IPS-18a (cell line): ENCODE measurements around the gene PDZD2.

Experiments used
- H3K27ac ChIP-seq: one replicate; pipeline ENCODE4 v1.5.1; 2013; ENCODE audit warnings: low read length
- H3K27me3 ChIP-seq: one replicate; pipeline ENCODE4 v1.6.1; 2013; ENCODE audit warnings: mild to moderate bottlenecking, low read length; ENCODE audit not compliant: control insufficient read depth, insufficient read depth
- H3K36me3 ChIP-seq: one replicate; pipeline ENCODE4 v1.6.1; 2013; ENCODE audit warnings: low read depth, low read length; ENCODE audit not compliant: control insufficient read depth
- H3K4me1 ChIP-seq: one replicate; pipeline ENCODE4 v1.6.1; 2013; ENCODE audit warnings: low read depth, low read length; ENCODE audit not compliant: control insufficient read depth
- H3K4me3 ChIP-seq: one replicate; pipeline ENCODE4 v1.5.1; 2013; ENCODE audit warnings: low read length
- H3K9ac ChIP-seq: one replicate; pipeline ENCODE4 v1.6.1; 2013; ENCODE audit warnings: mild to moderate bottlenecking, low read length, moderate library complexity
- H3K9me3 ChIP-seq: one replicate; pipeline ENCODE4 v1.6.1; 2013; ENCODE audit warnings: low read depth, low read length; ENCODE audit not compliant: control insufficient read depth

The PDZD2 gene

GRCh38 chr5:32043105-32043504 is 404.2 kb downstream of the PDZD2 start:
- Histone ChIP-seq H3K4me3 (no peak overlapping the region), H3K36me3 (no peaks in the 10 kb centered on the region), H3K4me1 (no peaks in the 10 kb centered on the region), H3K9me3 (no peaks in the 10 kb centered on the region), H3K9ac (no peak overlapping the region), H3K27ac (no peak overlapping the region), H3K27me3 (no peaks in the 10 kb centered on the region)

GRCh38 chr5:32044434-32044833 is 405.5 kb downstream of the PDZD2 start:
- no peaks in the 10 kb centered on the region for H3K9me3 ChIP-seq
- no peak overlapping the region for H3K9ac ChIP-seq
- no peak overlapping the region for H3K27ac ChIP-seq
- H3K4me1 ChIP-seq: no peaks in the 10 kb centered on the region
- H3K4me3 ChIP-seq: no peak overlapping the region
- H3K27me3 ChIP-seq: no peaks in the 10 kb centered on the region
- no peaks in the 10 kb centered on the region for H3K36me3 ChIP-seq

GRCh38 chr5:32044939-32045338 is 406.0 kb downstream of the PDZD2 start:
- no peaks in the 10 kb centered on the region for H3K9me3 ChIP-seq
- no peaks in the 10 kb centered on the region for H3K36me3 ChIP-seq
- no peaks in the 10 kb centered on the region for H3K27me3 ChIP-seq
- H3K9ac ChIP-seq: no peak overlapping the region
- H3K4me1 ChIP-seq: no peaks in the 10 kb centered on the region
- H3K4me3 ChIP-seq: no peak overlapping the region
- no peak overlapping the region for H3K27ac ChIP-seq

- Histone ChIP-seq H3K36me3 (no peaks in the 10 kb centered on the region), H3K9me3 (no peaks in the 10 kb centered on the region), H3K27me3 (no peaks in the 10 kb centered on the region), H3K27ac (no peak overlapping the region), H3K9ac (no peak overlapping the region), H3K4me3 (no peak overlapping the region), H3K4me1 (peaks cover 6% of the 10 kb centered on the region)
These were observed 408.1 kb downstream of the PDZD2 start for GRCh38 chr5:32047056-32047455.

GRCh38 chr5:32051796-32052195 is 412.9 kb downstream of the PDZD2 start:
- no peaks in the 10 kb centered on the region for H3K36me3 ChIP-seq
- peaks cover 6% of the 10 kb centered on the region for H3K4me1 ChIP-seq
- H3K9me3 ChIP-seq: no peaks in the 10 kb centered on the region
- H3K27ac ChIP-seq: no peak overlapping the region
- H3K27me3 ChIP-seq: no peaks in the 10 kb centered on the region
- H3K4me3 ChIP-seq: no peak overlapping the region
- no peak overlapping the region for H3K9ac ChIP-seq

GRCh38 chr5:32055891-32056866 is 417.2 kb downstream of the PDZD2 start:
- Histone ChIP-seq H3K9me3 (no peaks in the 10 kb centered on the region), H3K36me3 (no peaks in the 10 kb centered on the region), H3K9ac (no peak overlapping the region), H3K27me3 (no peaks in the 10 kb centered on the region), H3K4me3 (no peak overlapping the region), H3K4me1 (peaks cover 6% of the 10 kb centered on the region), H3K27ac (no peak overlapping the region)

GRCh38 chr5:32057187-32058096 is 418.5 kb downstream of the PDZD2 start:
- H3K4me3 ChIP-seq: no peak overlapping the region
- H3K27ac ChIP-seq: no peak overlapping the region
- no peaks in the 10 kb centered on the region for H3K9me3 ChIP-seq
- H3K9ac ChIP-seq: no peak overlapping the region
- H3K36me3 ChIP-seq: no peaks in the 10 kb centered on the region
- no peaks in the 10 kb centered on the region for H3K27me3 ChIP-seq
- no peaks in the 10 kb centered on the region for H3K4me1 ChIP-seq

- Histone ChIP-seq H3K27ac (no peak overlapping the region), H3K4me3 (no peak overlapping the region), H3K9ac (no peak overlapping the region), H3K36me3 (no peaks in the 10 kb centered on the region), H3K27me3 (no peaks in the 10 kb centered on the region), H3K4me1 (no peaks in the 10 kb centered on the region), H3K9me3 (no peaks in the 10 kb centered on the region)
These were observed 419.2 kb downstream of the PDZD2 start for GRCh38 chr5:32058101-32058500.

- H3K36me3 ChIP-seq: no peaks in the 10 kb centered on the region
- no peaks in the 10 kb centered on the region for H3K9me3 ChIP-seq
- no peak overlapping the region for H3K4me3 ChIP-seq
- no peaks in the 10 kb centered on the region for H3K4me1 ChIP-seq
- no peaks in the 10 kb centered on the region for H3K27me3 ChIP-seq
- no peak overlapping the region for H3K27ac ChIP-seq
- no peak overlapping the region for H3K9ac ChIP-seq
These were observed 420.1 kb downstream of the PDZD2 start for GRCh38 chr5:32058997-32059396.

GRCh38 chr5:32059761-32060530 is 421.0 kb downstream of the PDZD2 start:
- Histone ChIP-seq H3K27me3 (no peaks in the 10 kb centered on the region), H3K9ac (no peak overlapping the region)

GRCh38 chr5:32061236-32061635 is 422.3 kb downstream of the PDZD2 start:
- Histone ChIP-seq H3K27me3 (no peaks in the 10 kb centered on the region), H3K4me1 (no peaks in the 10 kb centered on the region), H3K9ac (no peak overlapping the region), H3K27ac (no peak overlapping the region), H3K36me3 (no peaks in the 10 kb centered on the region), H3K4me3 (no peak overlapping the region), H3K9me3 (no peaks in the 10 kb centered on the region)

More at GRCh38 chr5:32059761-32060530, 421.0 kb downstream of the PDZD2 start:
- Histone ChIP-seq H3K4me3 (no peak overlapping the region), H3K27ac (no peak overlapping the region), H3K9me3 (no peaks in the 10 kb centered on the region), H3K36me3 (no peaks in the 10 kb centered on the region), H3K4me1 (no peaks in the 10 kb centered on the region)
